CD4-positive, alpha-beta T cell treated with Interleukin-17A for 4 hours (primary cell): ENCODE results near the gene IARS2.
"Not testable (repeated sequence)": the region's sequence is repeated elsewhere in the genome, so short reads cannot be mapped to it uniquely, and the experiment has no call there.

Experiments
- DNase-seq: peaks from one replicate; pipeline ENCODE4 v3.0.0-alpha.2; 2020; ENCODE audit warnings: mixed read lengths

Gene IARS2

DNA sequence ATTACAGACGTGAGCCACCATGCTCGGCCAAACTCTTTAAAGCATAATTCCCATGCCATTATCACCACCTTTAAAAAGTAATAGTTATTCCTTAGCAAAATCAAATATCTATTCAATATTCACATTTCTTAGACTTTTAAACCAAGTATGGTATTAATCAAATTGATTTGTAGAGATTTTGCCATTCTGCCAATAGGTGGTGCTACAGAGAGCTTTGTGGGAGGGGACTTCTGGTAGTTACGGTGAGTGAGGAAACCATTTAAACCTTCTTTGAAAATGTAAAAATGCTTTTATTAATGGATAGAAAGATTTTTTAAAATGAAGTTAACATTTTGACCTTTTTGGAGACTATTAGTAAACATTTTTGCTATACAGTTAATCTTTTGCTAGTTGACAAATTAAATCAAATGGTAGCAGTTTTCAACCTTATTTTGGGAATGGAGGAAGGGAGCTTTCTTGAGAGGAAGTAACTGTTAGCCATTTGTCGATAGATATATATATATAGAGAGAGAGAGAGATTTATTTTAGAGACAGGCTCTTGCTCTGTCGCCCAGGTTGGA, 19.3 kb downstream of the IARS2 start:
- DNase-seq: peak; percentile 36

DNA sequence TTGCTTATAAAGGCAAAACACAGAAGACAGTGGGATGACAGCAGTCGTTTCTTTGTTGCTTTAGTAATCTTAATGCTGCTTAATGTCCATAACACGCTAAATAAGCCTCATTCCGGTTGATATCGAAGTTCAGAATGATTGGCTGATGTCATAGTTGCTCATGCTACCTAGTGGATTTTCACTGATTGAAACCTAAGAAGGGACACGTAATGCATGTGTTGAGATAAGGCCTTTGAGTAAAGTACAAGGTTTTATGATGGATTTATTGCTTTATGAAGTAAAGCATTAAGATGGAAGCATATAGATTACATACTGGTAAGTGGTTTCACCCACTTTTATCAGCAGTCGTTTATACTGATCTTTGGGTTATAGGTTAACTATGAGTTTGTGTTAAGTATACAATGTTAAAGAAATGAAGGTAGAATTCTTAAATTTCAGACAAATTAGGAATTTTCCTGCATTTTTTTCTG, 25.1 kb downstream of the IARS2 start:
- no peak for DNase-seq

DNA sequence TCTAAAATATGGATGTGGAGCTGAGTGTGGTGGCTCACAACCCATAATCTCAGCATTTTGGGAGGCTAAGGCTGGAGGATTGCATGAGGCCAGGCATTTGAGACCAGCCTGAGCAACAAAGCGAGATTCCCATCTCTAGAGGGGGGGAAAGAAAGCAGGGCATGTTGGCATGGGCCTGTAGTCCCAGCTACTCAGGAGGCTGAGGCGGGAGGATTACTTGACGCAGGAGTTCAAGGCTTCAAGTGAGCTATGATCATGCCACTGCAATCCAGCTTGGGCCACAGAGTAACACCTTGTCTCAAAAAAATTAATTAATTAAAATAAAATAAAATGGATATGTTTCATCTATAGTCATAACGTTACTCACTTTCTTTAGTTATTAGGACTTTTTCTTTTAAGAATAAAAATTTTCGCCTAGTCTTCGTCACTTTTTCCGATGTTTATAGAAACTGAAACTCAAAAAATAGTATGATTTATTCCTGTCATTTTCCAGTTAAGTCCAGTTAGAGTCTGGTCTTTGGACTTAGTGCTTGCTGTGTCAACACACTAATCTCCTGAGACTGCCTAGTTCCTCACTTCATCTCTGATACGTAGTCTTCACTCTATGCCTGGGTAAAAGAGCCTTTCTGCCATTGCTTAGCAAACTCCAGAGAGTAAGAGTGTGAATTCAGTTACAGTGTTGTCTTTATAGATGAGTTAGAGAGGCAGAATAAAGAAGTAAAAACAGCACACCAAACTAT, 28.0 kb downstream of the IARS2 start:
- no peak for DNase-seq

GRCh38 chr1:220123066-220123465, 29.1 kb downstream of the IARS2 start:
- no peak for DNase-seq

DNA sequence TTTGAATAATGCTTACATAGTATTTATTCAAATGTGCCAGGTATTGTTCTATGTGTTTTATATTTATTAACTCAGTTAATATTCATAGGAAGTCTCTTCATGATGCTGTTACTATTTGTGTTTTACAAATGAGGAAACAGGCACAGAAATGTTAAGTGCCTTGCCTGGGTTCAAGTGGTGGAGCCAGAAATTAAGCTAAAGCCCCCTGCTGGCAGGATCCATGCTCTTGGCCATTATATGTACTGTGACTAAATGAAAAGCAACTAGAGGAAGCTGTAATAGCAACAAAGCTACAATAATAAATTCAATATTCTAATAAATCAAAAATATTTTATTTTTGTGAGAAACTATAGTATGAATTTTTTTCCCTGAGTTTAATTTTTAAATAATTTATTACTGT, 30.0 kb downstream of the IARS2 start:
- DNase-seq: peak; percentile 21

DNA sequence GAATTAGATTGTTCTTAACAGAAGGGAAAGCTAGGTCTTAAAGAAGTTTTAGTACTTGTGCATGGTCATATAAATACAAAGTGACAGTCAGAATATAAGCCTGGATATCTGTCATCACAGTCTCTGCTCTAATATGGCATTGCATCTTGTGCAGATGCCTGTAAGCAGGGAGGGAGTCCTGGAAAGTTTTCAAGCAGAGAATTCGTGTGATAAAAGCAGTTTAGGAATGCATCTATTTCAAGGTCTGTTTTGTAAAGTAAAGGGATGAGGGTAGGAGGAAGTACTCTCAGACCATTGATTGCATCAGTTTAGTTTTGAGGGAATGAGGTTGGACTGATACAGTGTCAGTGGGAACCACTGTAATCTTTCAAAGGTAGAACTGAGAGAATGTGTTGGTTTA, 30.6 kb downstream of the IARS2 start:
- no peak for DNase-seq

- DNase-seq: no peak
Observed at GRCh38 chr1:220127076-220127475, 33.1 kb downstream of the IARS2 start.

GRCh38 chr1:220129479-220130210, 35.7 kb downstream of the IARS2 start:
- no peak for DNase-seq

DNA sequence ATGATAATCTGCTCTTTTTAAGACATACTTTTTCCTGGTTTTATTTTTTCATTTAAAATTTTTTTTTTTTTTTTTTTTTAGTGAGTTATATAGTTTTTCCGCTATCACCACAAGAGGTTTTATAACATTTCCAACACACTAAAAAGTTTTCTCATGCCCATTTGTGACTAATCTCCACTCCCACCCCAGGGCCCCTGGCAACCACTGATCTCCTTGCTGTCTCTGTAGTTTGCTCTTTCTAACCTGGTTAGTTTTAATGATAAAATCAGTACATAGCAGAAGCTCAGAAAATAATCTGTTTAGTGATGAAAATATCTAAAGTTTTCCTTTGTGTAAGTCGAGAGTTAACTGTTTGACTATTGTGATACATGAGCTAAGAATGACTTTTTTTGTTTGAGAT, 41.8 kb downstream of the IARS2 start:
- no peak for DNase-seq

DNA sequence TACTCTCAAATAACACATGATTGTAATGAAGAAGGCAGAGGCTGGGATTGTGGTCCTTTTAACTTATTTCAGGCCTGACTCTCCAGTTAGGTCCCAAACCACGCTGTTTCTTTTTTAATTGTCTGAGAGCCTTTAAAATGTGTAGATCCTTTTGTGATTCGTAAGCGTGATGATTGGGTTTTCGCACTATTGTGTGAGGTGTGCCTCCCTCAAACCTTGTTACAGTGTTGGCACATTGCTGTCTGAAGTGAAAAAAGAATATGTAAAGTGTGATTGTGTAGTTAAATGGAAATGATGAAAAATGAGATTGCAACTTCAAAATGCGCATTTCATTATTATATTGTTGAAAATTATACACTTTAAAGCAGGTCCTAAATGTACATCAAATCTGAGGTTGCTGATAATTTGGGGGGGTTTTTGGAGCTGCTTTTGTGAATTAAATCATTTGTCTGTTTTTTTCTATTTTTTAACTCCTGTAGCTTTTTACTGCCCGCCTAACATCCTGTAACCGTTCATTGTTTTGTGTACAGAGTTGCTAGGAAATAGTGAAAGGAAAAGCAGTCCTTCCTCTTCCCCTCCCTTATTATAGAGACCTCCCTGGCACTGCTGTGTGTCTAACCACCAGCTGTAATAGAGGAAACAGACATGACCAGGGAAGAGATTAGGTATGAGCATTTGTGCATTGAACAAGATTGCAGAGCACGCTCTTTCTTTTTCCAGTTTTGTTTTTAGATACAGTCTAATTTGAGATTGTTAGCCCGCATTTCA, 43.3 kb downstream of the IARS2 start:
- no peak for DNase-seq

GRCh38 chr1:220139966-220140365, 46.0 kb downstream of the IARS2 start:
- DNase-seq: no peak

DNA sequence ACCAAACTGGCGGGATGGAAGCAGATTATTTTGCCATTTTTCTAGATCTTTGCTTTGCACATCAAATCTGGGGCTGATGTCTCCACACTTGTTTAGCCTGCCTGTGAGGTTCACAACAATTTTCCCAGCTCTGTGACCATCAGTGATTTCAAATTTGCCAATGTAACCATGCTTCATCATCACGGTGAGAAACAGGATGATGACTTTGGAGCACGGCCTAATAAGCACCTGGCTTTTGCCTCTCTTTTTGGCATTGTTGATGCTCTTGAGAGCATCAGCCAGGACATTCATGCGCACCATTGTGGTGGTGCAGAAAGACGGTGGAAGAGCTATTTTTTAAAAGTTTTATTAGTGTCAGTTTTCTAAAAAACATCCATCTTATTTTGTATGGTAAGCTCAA, 50.1 kb downstream of the IARS2 start:
- DNase-seq: no peak

DNA sequence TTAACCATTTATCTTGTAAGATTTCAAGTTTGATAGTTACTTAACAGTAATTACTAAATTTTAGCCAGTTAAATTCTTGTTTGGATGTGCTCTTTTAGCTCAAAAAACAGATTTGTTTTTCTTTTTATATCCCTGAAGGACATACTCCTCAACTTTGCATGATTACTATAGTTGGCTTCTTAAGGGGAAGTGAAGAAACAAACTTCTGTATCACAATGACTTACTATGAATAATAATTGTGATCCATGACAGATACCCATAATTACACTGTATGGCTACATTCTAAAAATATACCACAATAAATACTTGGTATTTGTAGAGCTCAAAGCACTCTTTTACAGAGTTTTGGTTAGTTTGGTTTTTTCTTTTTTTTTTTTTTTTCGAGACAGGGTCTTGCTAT, 55.8 kb downstream of the IARS2 start:
- no peak for DNase-seq

- DNase-seq: no peak
Observed at GRCh38 chr1:220151454-220151853, 57.5 kb downstream of the IARS2 start.

GRCh38 chr1:220153147-220153546, 59.2 kb downstream of the IARS2 start:
- no peak for DNase-seq

DNA sequence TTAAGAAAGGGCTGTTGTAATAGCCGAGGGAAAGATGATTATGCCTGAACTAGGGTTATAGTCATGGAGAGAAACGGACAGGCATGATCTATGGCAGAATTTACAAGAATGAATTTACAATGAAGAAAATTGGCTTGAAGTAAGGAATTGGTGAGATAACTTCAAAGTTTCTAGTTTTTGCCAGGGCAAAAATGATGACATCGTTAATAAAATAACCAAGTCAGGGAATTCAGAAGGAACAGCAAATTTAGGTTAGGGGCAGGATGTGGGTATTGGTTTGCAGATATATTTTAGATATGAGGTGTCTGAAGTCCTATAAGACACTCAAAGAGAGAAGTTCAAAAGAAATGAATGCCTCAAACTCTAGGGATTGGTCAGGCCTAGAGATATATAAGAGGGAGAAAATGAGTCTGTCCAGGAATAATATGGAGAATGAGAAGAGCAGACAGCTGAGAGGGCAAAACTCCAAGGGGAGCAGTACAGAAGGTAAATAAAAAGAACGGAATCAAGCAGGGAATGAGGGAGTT, 62.8 kb downstream of the IARS2 start:
- no peak for DNase-seq

DNA sequence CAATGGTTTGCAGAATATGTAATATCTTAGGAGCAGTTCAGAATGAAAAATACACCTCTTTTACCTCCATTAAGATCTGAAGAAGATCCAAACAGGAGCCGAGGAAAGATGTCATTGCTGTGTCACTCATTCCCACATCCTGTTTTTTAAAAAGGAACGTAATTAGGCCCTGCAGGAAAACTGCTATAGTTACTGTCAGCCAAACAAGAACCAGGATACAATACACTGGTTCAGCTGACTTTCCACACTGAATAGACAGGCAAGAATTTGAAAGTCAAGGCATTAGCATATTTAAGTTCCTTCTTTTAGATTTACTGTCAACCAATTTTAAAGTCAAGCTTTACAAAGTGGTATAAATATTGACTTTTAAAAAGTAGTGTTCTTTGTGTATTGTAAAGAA, 63.8 kb downstream of the IARS2 start:
- no peak for DNase-seq

DNA sequence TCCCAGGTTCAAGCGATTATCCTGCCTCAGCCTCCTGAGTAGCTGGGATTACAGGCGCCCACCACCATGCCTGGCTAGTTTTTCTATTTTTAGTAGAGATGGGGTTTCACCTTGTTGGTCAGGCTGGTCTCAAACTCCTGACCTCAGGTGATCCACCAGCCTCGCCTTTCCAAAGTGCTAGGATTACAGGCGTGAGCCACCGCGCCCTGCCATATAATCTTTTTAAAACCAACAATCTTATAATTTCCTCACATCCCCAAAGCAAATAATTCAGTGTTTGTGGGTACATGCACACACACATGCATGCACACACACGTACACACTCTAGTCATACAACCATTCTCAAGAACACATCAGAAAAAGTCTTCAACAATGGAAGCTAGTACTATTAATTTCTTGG, 64.6 kb downstream of the IARS2 start:
- DNase-seq: not testable (repeated sequence)

DNA sequence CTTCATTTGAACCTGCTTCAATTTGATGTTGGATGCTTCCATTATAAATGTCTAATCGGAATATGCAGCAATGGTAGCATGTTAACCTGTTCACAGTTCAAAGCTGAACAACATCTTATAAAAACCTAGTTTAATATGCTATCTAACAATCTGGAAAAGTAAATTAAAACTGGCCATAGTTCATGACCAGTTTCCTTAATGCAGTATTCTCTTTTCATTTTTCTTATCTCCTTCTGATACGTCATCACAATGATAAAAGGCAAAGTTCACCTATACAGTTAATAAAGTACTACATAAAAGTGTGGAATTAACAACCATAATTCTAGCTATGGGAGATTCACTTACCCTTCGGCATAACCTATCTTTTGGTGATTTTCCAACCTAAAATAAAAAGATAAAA, 65.1 kb downstream of the IARS2 start:
- no peak for DNase-seq

DNA sequence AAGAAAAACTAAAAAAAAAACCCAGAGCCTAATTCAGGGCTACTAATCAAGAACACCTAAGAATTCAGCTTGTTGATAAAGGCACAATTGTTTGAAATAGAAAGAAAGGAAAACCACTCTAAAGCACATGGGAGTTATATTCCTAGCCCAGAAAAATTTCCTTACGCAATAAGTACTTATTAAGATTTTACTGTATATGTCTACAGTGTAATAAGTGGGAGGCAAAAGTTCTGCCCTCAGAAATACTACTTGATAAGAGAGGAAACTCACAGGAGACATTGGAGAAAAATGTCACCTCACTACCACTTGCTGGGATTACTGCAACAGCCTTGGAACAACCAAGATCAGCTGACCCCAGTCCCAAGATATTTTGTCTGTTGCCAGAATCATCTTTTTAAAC, 66.1 kb downstream of the IARS2 start:
- DNase-seq: no peak

DNA sequence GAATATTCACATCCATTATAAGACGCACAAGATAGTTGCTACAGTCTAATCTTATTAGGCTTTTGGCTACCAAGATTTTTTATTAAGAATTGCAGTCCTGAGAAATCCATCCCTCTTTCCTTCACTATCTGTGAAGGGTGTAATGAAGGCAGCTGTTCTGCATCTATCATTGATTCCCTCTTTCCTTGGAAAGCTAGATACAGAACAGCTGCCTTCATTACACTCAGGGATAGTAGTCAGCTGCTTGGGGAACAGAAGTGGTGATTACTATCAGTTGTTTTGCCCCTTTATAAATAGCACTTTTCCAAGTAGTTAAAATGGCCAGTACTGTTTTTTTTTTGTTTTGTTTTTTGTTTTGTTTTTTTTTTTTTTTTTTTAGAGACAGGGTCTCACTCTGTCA, 70.2 kb downstream of the IARS2 start:
- no peak for DNase-seq

- DNase-seq: no peak
Observed at GRCh38 chr1:220164517-220164916, 70.6 kb downstream of the IARS2 start.

GRCh38 chr1:220166853-220167252, 72.9 kb downstream of the IARS2 start:
- no peak for DNase-seq
